Measurements from ENCODE around the gene FNTB. TPM values are rescaled to one million over a fixed set of nuclear protein-coding genes. Genes with fewer than 3 reads are reported as not detected.

The FNTB gene
- total and polyA plus RNA-seq, 2 of the 8 experiments (the other 6 are each of a cell fraction or from before 2014, with no cell fraction given): 16.0 to 20.7 TPM

DNA sequence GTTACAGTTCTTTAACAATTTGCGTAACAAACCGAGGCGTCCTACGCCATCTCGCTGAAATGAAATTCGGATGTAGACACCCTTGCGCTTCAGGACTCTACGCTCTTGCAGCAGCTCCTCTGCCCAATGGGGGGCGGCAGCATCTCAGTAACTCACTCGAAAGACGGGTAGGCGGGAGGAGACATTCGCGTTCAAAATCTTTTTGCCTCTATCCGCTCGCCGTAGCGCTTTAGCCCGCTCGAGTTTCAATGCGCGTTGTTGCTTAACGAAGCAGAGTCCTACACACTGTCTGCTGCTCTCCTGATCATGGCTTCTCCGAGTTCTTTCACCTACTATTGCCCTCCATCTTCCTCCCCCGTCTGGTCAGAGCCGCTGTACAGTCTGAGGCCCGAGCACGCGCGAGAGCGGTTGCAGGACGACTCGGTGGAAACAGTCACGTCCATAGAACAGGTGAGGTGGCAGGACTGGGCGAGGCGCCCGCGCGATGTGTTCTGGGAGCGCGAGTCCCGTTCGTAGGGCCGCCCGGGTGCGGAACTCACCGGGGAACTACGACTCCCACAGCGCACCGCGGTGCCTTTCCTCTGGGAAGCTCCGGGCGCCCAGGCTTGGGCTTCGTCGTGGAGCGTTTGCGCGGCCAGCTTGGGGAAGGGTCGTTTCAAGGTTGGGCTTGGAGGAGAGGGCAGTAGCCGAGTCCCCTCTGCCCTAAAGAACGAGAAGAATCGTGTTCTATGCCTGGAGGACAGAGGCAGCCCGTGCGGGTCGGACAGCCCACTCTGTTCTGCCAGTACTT lies at the start of gene FNTB (continued):
- TF ChIP-seq CEBPB (IDR thresholded peaks at IDR 0.05; ENCODE audit: low read depth, low read length) (no peak; the same call in none of the 2 replicates), POU5F1 (IDR thresholded peaks at IDR 0.05; ENCODE audit: low read depth, low read length) (no peak), RNF2 (IDR thresholded peaks at IDR 0.05; ENCODE audit: borderline replicate concordance, low read depth, low read length, missing control alignments, poor library complexity, severe bottlenecking) (no peak), SP4 (IDR thresholded peaks at IDR 0.05; ENCODE audit: low read length) (no peak), HDAC2 (IDR thresholded peaks at IDR 0.05; ENCODE audit: borderline replicate concordance in 1 of 2, low read depth in 2 of 2, low read length in 2 of 2) (peak; percentile 70 to 91; a peak in 3 of 4 replicates)
- TF ChIP-seq, protein P1, sequence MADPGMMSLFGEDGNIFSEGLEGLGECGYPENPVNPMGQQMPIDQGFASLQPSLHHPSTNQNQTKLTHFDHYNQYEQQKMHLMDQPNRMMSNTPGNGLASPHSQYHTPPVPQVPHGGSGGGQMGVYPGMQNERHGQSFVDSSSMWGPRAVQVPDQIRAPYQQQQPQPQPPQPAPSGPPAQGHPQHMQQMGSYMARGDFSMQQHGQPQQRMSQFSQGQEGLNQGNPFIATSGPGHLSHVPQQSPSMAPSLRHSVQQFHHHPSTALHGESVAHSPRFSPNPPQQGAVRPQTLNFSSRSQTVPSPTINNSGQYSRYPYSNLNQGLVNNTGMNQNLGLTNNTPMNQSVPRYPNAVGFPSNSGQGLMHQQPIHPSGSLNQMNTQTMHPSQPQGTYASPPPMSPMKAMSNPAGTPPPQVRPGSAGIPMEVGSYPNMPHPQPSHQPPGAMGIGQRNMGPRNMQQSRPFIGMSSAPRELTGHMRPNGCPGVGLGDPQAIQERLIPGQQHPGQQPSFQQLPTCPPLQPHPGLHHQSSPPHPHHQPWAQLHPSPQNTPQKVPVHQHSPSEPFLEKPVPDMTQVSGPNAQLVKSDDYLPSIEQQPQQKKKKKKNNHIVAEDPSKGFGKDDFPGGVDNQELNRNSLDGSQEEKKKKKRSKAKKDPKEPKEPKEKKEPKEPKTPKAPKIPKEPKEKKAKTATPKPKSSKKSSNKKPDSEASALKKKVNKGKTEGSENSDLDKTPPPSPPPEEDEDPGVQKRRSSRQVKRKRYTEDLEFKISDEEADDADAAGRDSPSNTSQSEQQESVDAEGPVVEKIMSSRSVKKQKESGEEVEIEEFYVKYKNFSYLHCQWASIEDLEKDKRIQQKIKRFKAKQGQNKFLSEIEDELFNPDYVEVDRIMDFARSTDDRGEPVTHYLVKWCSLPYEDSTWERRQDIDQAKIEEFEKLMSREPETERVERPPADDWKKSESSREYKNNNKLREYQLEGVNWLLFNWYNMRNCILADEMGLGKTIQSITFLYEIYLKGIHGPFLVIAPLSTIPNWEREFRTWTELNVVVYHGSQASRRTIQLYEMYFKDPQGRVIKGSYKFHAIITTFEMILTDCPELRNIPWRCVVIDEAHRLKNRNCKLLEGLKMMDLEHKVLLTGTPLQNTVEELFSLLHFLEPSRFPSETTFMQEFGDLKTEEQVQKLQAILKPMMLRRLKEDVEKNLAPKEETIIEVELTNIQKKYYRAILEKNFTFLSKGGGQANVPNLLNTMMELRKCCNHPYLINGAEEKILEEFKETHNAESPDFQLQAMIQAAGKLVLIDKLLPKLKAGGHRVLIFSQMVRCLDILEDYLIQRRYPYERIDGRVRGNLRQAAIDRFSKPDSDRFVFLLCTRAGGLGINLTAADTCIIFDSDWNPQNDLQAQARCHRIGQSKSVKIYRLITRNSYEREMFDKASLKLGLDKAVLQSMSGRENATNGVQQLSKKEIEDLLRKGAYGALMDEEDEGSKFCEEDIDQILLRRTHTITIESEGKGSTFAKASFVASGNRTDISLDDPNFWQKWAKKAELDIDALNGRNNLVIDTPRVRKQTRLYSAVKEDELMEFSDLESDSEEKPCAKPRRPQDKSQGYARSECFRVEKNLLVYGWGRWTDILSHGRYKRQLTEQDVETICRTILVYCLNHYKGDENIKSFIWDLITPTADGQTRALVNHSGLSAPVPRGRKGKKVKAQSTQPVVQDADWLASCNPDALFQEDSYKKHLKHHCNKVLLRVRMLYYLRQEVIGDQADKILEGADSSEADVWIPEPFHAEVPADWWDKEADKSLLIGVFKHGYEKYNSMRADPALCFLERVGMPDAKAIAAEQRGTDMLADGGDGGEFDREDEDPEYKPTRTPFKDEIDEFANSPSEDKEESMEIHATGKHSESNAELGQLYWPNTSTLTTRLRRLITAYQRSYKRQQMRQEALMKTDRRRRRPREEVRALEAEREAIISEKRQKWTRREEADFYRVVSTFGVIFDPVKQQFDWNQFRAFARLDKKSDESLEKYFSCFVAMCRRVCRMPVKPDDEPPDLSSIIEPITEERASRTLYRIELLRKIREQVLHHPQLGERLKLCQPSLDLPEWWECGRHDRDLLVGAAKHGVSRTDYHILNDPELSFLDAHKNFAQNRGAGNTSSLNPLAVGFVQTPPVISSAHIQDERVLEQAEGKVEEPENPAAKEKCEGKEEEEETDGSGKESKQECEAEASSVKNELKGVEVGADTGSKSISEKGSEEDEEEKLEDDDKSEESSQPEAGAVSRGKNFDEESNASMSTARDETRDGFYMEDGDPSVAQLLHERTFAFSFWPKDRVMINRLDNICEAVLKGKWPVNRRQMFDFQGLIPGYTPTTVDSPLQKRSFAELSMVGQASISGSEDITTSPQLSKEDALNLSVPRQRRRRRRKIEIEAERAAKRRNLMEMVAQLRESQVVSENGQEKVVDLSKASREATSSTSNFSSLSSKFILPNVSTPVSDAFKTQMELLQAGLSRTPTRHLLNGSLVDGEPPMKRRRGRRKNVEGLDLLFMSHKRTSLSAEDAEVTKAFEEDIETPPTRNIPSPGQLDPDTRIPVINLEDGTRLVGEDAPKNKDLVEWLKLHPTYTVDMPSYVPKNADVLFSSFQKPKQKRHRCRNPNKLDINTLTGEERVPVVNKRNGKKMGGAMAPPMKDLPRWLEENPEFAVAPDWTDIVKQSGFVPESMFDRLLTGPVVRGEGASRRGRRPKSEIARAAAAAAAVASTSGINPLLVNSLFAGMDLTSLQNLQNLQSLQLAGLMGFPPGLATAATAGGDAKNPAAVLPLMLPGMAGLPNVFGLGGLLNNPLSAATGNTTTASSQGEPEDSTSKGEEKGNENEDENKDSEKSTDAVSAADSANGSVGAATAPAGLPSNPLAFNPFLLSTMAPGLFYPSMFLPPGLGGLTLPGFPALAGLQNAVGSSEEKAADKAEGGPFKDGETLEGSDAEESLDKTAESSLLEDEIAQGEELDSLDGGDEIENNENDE (IDR thresholded peaks at IDR 0.05; ENCODE audit: insufficient replicate concordance, low read length): no peak
- TF ChIP-seq, protein P2, sequence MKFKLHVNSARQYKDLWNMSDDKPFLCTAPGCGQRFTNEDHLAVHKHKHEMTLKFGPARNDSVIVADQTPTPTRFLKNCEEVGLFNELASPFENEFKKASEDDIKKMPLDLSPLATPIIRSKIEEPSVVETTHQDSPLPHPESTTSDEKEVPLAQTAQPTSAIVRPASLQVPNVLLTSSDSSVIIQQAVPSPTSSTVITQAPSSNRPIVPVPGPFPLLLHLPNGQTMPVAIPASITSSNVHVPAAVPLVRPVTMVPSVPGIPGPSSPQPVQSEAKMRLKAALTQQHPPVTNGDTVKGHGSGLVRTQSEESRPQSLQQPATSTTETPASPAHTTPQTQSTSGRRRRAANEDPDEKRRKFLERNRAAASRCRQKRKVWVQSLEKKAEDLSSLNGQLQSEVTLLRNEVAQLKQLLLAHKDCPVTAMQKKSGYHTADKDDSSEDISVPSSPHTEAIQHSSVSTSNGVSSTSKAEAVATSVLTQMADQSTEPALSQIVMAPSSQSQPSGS (IDR thresholded peaks at IDR 0.05; ENCODE audit: low read length): no peak
